GM21526 (cell line): Measurements from ENCODE around the gene SEC24C.
"Not testable (repeated sequence)": the region's sequence is repeated elsewhere in the genome, so short reads cannot be mapped to it uniquely, and the experiment has no call there.

Experiments
- ATAC-seq: cut with Tn5 transposase; IDR thresholded peaks from one replicate; pipeline ENCODE4 v1.9.1; 2021; ENCODE audit warnings: moderate library complexity; ENCODE audit not compliant: unreplicated experiment, low FRiP score

SEC24C gene

DNA sequence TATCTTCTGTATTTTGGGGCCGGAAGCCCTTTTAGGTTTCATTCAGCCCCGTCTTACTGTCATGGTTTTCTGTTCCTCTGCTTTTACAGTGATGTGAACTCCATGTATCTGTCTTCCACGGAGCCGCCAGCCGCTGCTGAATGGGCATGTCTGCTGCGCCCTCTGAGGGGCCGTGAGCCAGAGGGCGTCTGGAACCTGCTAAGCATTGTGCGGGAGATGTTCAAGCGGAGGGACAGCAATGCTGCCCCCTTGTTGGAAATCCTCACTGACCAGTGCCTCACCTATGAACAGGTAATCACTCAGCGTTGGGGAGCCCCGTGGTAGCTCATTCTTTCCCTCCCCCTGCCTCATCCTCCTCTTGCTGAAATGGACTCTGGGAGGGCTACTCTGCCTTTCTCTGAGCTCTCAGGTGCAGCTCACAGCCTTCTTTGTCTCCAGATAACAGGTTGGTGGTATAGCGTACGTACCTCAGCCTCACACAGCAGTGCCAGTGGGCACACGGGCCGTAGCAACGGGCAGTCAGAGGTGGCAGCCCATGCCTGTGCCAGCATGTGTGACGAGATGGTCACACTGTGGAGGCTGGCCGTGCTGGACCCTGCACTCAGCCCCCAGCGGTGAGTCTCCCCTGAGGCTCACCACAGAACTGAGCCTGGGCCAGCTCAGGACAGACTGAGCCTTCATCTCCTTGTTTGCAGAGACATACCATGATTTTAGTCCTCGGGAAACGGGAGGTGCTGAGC lies 46.9 kb downstream of the SEC24C start:
- ATAC-seq, result no peak

DNA sequence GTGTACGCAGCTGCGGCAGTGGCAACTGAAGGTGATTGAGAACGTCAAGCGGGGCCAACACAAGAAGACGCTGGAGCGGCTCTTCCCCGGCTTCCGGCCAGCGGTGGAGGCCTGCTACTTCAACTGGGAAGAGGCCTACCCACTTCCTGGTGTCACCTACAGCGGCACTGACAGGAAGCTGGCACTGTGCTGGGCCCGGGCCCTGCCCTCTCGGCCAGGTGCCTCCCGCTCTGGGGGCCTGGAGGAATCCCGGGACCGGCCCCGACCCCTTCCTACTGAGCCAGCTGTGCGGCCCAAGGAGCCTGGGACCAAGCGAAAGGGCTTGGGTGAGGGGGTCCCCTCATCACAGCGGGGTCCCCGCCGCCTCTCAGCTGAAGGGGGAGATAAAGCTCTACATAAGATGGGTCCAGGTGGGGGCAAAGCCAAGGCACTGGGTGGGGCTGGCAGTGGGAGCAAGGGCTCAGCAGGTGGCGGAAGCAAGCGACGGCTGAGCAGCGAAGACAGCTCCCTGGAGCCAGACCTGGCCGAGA lies 47.8 kb downstream of the SEC24C start:
- no peak for ATAC-seq

- no peak for ATAC-seq
Measured at GRCh38 chr10:73793456-73793855, 49.3 kb downstream of the SEC24C start.

DNA sequence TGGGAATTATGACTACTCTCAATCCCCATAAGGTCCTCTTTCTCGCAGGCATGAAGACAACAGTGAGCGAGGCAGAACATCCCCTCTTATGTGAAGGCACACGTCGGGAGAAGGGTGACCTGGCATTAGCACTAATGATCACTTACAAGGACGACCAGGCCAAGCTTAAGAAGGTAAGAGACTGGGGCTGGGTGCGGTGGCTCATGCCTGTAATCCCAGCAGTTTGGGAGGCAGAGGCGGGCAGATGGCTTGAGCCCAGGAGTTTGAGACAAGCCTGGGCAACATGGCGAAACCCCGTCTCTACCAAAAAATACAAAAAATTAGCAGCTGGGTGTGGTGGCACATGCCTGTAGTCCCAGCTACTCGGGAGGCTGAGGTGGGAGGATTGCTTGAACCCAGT lies 51.3 kb downstream of the SEC24C start:
- not testable (repeated sequence) for ATAC-seq

DNA sequence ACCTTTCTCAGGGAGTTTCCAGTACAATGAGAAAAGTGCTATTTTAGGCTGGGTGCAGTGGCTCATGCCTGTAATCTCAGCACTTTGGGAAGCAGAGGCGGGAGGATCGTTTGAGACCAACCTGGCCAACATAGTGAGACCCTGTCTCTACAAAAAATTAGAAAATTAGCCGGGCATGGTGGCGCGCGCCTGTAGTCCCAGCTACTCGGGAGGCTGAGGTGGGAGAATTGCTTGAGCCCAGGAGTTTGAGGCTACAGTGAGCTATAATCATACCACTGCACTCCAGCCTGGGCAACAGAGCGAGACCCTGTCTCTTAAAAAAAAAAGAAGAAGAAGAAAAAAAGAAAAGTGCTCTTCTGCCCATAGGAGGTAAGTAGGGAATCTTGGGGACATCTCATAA lies 51.9 kb downstream of the SEC24C start:
- ATAC-seq, result not testable (repeated sequence)

DNA sequence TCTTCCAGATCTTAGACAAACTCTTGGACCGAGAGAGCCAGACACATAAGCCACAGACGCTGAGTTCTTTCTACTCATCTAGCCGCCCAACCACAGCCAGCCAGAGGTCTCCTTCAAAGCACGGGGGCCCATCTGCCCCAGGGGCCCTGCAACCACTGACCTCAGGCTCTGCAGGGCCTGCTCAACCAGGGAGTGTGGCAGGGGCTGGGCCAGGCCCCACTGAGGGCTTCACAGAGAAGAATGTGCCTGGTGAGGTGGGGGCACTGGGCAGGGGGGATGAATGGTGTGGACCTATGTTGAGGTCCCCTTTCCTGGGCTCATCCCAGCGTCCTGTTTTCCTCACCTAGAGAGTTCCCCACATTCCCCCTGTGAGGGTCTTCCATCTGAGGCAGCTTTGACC lies 52.6 kb downstream of the SEC24C start:
- ATAC-seq, result no peak

DNA sequence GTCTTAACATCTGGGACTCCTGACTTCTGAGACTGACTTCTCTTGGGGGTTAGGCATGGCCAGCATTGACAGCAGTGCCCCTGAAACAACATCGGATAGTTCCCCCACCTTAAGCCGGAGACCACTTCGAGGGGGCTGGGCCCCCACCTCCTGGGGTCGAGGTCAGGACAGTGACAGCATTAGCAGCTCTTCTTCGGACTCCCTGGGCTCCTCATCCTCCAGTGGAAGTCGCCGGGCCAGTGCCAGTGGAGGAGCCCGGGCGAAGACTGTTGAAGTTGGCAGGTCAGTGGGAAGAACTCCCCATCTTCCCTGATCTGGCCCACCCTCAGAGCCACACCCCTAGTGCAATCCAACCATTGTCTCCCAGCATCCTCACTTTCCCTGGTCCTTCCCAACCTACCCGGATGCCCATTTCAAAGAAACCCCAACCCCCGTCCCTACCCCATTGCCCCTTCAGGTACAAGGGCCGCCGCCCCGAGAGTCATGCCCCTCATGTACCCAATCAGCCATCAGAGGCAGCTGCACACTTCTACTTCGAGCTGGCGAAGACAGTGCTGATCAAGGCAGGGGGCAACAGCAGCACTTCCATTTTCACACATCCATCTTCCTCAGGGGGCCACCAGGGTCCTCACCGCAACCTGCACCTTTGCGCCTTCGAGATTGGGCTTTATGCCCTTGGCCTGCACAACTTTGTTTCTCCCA lies 53.3 kb downstream of the SEC24C start:
- ATAC-seq, result no peak

DNA sequence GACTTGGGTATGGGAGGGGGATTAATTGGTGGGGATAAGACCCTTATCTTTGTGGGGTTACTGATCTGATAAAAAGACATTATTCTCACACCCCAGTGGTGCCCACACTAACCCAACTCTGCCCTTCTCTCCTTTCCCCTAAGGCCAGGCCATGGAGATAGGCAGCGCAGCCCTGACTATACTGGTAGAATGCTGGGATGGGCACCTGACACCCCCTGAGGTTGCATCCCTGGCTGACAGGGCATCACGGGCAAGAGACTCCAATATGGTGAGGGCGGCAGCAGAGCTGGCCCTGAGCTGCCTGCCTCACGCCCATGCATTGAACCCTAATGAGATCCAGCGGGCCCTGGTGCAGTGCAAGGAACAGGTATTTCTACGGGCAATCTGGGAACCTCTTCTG lies 53.9 kb downstream of the SEC24C start:
- ATAC-seq, result no peak

DNA sequence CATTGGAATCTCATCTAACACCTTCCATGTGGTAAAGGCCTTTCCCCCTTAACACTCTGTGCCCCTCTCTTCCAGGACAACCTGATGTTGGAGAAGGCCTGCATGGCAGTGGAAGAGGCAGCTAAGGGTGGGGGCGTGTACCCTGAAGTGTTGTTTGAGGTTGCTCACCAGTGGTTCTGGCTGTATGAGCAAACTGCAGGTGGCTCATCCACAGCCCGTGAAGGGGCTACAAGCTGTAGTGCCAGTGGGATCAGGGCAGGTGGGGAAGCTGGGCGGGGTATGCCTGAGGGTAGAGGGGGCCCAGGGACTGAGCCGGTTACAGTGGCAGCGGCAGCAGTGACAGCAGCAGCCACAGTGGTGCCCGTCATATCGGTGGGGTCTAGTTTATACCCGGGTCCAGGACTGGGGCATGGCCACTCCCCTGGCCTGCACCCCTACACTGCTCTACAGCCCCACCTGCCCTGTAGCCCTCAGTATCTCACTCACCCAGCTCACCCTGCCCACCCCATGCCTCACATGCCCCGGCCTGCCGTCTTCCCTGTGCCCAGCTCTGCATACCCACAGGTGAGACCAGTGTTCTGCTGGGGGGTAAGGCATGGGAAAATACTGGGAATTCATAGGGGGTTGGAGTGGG lies 54.9 kb downstream of the SEC24C start:
- ATAC-seq, result no peak

DNA sequence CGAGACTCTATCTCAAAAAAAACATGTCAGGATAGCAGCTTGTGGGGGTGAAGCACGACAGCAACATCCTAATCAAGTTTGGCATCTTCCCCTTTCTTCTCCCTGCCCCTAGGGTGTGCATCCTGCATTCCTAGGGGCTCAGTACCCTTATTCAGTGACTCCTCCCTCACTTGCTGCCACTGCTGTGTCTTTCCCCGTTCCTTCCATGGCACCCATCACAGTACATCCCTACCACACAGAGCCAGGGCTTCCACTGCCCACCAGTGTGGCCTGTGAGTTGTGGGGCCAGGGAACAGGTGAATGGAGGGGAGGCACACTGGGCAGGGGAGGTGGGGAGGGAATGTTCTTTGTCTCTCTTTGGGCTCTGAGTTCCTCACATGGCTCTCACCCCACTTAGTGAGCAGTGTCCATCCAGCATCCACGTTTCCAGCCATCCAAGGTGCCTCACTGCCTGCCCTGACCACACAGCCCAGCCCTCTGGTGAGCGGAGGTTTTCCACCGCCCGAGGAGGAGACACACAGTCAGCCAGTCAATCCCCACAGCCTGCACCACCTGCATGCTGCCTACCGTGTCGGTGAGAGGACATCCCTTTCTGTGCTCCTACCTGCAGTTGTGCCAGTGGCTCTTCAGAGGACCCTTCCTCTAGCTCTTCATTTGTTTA lies 55.9 kb downstream of the SEC24C start:
- no peak for ATAC-seq

DNA sequence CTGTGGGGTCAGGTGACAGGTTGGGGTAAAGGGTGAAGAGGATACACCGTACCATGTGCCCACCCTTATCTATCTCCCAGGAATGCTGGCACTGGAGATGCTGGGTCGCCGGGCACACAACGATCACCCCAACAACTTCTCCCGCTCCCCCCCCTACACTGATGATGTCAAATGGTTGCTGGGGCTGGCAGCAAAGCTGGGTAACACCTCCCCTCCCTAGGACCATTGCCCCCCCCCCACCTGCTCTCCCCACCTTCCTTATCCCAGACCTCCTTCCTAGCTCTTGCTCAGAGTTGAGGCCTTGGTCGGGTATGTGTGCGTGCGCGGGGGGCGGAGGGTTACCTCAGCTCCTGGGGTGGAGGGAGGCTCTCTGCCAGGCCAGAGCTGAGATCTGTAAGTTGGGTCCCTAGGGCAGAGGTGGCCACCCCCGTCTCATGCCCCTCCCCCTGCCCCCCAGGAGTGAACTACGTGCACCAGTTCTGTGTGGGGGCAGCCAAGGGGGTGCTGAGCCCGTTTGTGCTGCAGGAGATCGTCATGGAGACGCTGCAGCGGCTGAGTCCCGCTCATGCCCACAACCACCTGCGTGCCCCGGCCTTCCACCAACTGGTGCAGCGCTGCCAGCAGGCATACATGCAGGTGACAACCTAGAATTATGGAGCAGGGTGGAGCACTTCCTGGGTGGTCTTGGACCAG lies 56.5 kb downstream of the SEC24C start:
- ATAC-seq, result no peak

GRCh38 chr10:73801253-73801590 lies 57.0 kb downstream of the SEC24C start:
- no peak for ATAC-seq

GRCh38 chr10:73802276-73802991 lies 58.3 kb downstream of the SEC24C start:
- ATAC-seq, result no peak

DNA sequence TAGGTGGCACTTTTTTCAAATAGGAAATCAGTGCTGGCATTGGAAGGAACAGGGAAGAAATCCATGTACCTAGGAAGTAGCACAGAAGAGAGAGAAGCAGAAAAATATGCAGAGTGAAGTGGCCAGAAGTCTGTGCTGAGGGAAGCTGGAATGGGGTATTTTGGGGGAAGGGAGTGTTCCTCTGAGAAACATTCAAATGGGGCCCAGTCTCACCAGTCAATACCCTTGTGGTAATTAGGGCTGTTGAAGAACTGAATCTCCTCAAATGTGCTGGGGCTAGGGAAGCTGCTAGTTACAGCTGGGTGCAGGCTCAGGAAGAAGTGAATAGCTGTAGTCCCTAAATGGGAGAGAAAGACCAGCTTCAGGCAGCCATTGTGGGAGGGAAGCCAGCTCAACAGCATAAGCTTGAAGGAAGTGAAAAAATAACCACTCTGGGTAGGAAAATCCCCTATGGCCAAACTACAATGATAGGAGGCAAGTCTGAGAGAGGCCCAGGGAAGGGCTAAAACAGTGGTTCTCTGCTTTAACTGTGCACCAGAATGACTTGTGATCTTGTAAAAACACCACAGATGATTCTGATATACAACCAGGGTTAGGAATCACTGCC lies 59.6 kb downstream of the SEC24C start:
- ATAC-seq, result no peak

DNA sequence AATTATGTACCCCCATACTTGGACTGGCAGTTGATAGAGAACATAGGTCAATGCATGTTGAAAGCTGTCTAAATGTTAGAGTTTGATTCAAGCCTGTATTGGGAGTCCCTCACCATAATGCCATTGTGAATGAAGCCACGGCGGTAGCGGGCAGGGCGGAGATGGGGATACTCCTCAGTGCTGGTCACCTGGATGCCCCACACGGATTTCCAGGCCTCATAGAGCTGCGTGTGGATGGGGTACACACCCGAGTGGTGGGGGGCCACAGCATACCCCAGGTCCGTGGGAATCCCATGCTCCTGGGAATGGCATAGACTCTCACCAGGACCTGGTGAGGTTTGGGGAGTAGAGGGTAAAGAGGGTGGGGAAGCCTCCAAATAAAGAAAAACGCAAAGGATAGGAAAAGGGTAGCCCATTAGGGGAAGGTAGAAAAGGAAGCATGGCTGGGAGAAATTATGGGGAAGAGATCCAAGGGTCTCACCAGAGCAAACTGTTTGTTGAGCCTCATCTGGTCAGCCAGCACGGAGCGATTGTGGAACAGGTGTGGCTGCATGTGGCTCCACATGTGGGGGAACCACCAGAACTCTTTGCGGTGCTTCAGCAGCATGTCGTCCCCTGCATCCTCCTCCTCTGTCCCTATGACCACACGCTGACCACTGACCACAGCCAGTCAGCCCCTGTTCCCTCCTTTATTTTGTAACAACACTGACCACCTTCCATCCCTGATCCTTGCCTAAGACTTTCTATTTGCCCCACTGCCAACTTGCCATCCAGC lies 62.2 kb downstream of the SEC24C start:
- no peak for ATAC-seq

DNA sequence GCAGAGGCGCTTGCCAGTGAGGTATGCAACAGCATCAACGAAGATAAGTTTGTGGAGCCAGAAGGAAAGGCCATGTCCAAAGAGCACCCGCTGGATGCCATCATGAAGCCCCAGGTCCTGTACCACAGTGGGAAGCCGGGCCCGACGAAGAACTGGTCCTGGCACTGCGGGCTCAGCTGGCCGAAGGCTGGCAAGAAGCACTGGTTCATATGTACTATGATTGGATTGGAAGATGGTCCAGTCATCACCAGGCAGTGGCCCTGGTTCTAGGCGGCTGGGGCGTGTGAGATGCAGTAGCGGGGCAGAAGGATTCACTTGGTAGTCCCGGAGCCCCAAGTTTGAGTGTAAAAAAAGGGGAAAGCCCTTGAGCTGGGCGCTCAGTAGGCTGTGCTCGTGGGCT lies 63.3 kb downstream of the SEC24C start:
- no peak for ATAC-seq

DNA sequence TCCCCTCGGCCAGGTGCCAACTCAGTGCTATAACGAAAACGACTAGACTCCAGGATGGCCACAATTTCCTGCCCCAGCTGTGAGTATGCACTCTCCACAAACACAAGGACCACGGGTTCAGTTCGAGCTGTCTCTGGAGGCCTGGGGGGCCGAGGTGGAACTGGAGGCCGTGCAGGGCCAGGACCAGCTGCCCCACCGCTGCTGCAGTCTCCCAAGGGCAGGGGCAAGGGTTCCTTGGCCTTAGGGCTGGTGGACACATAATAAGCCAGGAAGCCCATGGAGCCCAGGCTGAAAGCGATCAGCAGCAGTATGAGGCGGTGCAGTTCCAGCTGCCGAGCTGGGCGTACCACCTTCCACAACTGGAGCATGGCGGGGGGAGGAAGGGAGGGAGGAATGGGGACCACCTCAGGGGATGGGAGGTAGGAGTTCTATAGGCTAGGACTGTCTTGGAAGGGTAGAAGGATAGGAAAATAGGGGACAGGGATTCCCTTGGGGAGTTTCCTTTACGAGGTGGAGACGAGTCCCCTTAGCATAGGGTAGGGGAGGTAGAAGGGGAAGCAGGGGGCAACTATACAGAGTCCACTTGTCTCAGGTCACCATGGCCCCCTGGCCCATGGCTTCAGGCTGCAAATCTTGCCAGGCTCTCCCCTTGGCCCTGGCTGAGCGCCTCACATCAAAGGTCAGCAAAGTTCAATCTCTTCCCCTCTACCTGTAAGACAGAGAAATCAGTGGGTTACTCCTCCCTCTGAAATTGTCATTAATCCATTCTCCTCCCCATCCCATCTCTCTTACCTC lies 64.0 kb downstream of the SEC24C start:
- ATAC-seq, result no peak
